Anterior cingulate cortex (tissue), 58 donors: ENCODE measurements around the gene LRRC14B.

Source experiments
- DNase-seq, 58 donors: peaks; one replicate each; lab custom pipeline; 2025; lab: John Stamatoyannopoulos, UW

Gene LRRC14B

DNA sequence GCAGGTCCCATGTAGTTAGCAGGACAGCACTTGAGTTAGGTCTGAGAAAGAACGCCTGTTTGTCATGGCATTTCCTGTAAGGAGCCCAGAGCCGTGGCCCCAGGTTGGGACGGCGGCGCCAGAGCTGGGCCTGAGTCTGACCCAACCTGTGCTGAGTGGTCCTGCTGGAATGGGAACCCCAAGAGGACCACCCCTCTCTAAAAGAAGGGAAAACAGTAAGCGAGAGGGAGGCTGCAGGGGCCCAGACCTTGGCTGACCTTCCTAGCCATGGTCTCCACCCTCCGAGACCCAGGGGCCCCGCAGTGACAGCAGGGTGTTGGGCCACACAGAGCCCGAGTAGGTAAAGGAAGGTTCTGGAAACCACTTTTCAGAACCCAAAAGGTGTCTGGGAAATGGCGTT, 1.8 kb upstream of the LRRC14B start:
- DNase-seq = no peak

DNA sequence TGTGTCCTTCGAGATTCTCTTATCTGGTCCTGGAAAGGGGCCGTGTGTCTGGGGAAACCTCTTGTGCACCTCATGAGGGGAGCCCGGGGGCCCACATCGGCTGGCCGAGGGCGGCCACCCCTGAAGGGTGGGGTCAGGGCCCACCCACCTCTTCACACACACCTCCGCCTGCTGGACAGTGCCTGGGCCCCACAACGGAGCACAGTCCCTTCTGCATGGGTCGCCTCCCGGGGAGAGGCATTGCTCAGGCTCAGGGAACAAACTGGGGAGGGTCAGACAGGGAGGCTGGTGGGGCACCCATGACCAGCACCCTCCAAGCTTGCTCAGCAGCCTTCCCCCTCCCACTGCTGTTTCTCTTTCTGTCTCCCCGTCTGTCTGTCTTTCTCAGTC, 1.3 kb upstream of the LRRC14B start:
- DNase-seq = no peak

GRCh38 chr5:190366-191035, 794 bp upstream of the LRRC14B start:
- DNase-seq = no peak

GRCh38 chr5:191949-192690, 825 bp downstream of the LRRC14B start:
- no peak for DNase-seq

GRCh38 chr5:192691-192969, 1.3 kb downstream of the LRRC14B start:
- no peak for DNase-seq

GRCh38 chr5:192970-193831, 1.9 kb downstream of the LRRC14B start:
- DNase-seq = no peak

- no peak for DNase-seq
Measured at GRCh38 chr5:194102-194501, 2.8 kb downstream of the LRRC14B start.

- DNase-seq = no peak
Measured at GRCh38 chr5:194603-195209, 3.4 kb downstream of the LRRC14B start.

DNA sequence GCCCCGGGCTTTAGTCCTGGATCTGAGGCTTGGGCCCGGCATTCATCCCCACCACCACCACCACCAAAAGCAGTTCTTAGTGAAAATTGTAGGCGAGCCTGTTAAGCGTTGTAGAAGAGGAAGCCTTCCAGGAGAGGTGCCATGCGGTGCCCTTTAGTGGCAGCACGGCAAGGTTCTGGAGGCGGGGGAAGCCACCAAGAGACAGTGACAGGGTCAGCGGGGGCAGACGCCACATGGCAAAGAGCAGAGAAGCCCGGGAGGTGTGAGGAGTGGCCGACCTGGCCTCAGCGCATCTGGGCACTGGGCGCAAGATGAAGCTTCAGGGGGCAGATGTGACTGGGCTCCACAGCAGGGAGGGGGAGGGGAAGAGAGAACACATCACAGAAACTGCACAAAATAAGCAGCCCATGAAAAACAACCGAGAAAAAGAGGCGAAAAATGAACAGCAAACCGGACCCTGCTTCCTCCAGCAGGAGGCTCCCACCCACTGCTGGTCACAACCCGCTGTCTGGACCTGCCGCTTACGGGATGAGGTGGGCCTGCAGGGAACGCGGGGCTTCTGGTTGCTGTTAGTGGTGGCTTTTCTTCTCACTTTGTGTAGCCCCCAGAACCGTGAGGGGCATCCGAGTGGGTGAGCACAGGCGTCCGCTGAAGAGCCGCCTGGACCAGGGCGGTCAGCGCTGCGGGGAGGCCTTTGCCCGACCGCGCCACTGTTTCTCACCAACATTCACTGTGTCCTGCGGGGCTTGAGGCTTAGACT, 4.3 kb downstream of the LRRC14B start:
- no peak for DNase-seq

DNA sequence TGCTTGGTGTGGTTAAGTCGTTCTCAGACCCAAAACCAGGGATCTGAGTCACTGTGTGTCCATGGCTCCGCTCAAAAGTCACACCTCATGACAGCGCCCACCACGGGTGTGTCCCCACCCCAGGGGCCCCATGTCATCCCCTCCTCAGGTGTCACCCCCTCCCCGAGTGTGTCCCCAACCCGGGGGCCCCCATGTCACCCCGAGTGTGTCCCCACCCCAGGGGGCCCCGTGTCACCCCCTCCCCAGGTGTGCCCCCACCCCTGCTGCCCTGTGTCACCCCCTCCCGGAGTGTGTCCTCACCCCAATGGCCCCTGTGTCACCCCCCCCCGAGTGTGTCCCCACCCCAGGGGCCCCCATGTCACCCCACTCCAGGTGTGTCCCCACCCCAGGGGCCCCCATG, 5.1 kb downstream of the LRRC14B start:
- DNase-seq = no peak

GRCh38 chr5:197031-197430, 5.7 kb downstream of the LRRC14B start:
- peak in 7 of 58 donors; percentile 7 to 33 (median 17) for DNase-seq

DNA sequence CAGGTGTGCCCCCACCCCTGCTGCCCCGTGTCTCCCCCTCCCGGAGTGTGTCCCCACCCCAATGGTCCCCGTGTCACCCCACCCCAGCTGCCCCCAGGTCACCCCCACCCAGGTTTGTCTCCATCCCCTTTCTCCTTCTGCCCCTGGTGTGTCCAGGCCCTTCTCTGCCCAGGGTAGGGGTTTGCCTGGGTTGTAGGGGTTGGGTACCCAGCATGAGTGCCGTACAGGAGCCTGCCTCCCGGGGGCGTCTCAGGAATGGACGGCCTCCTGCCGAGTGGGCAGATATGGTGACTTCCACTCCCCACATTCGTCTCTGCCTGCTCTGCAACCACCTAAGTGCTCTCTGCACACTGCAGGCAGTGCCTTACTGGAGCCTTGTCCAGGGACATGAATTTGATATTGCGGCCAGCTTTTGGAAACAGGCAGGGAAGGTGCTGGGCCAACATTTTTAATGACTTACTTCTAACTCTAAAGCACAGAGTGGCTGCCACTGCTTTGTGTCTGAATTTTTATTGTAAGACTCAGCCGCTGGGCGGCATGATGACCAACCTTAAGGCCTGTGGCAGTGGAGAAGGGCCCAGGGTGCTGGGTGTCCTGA, 6.7 kb downstream of the LRRC14B start:
- DNase-seq = no peak

- DNase-seq = no peak
Measured at GRCh38 chr5:198516-199196, 7.4 kb downstream of the LRRC14B start.

GRCh38 chr5:199197-199949, 8.1 kb downstream of the LRRC14B start:
- DNase-seq = no peak

- no peak for DNase-seq
Measured at GRCh38 chr5:199950-200645, 8.8 kb downstream of the LRRC14B start.

- no peak for DNase-seq
Measured at GRCh38 chr5:200985-201384, 9.7 kb downstream of the LRRC14B start.

DNA sequence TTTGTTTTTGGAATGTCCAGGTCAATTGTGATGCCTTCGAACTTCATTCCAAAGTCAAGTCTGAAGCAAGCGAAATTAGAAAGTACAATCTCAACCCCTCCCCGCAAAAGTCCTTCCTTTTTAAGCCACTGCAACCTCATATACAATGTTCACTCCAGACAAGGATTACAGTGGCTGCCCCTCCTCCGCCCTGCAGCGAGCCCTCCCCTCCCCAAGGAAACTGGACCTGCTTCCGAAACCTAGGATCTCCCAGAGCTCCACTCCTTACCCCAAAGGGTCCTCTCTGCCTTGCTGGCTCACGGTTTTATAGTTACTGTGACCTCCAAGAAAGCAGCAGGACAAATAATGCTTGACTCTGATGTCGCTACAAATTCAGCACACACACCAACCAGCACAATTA, 10.4 kb downstream of the LRRC14B start:
- no peak for DNase-seq
